LNCAP (cell line): ENCODE measurements around the gene NR6A1.

Experiments used
- TF ChIP-seq, protein P1 (sequence below): fragments of 450-650 bp; IDR thresholded peaks from 2 replicates; pipeline ENCODE4 v1.5.1; 2017; ENCODE audit warnings: mild to moderate bottlenecking

The NR6A1 gene

DNA sequence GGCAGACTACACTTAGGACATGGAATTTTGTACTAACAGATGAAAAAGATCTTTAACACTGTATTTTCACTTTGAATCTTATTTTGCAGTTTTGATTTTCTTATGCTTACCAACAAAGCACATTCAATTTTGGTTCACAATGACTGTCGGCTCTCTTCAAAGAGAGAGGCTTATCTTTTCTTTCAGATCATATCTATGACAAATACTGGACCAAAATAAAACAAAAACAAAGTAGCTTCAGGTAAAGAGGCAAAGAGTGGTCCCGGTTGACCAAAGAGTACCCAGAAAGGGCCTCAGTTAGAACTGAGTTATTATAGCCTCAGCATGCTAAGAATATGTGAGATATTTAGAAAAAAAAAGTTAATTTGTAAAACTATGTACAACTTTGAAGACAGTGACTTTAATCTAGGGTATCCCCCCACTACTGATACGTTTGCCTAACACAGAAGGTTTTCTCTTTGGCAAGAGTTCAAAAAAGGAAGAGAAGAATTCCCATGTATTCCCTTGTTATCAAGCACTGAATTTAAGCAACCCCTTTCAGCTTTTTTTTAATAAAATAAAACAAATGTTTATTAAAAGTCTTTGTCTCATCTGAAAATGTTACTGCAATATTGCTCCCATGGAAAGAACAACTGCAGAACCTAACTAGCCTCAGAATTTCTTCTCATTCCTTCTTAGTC lies 50.5 kb downstream of the NR6A1 start:
- TF ChIP-seq, protein P1, sequence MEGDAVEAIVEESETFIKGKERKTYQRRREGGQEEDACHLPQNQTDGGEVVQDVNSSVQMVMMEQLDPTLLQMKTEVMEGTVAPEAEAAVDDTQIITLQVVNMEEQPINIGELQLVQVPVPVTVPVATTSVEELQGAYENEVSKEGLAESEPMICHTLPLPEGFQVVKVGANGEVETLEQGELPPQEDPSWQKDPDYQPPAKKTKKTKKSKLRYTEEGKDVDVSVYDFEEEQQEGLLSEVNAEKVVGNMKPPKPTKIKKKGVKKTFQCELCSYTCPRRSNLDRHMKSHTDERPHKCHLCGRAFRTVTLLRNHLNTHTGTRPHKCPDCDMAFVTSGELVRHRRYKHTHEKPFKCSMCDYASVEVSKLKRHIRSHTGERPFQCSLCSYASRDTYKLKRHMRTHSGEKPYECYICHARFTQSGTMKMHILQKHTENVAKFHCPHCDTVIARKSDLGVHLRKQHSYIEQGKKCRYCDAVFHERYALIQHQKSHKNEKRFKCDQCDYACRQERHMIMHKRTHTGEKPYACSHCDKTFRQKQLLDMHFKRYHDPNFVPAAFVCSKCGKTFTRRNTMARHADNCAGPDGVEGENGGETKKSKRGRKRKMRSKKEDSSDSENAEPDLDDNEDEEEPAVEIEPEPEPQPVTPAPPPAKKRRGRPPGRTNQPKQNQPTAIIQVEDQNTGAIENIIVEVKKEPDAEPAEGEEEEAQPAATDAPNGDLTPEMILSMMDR = no peak

DNA sequence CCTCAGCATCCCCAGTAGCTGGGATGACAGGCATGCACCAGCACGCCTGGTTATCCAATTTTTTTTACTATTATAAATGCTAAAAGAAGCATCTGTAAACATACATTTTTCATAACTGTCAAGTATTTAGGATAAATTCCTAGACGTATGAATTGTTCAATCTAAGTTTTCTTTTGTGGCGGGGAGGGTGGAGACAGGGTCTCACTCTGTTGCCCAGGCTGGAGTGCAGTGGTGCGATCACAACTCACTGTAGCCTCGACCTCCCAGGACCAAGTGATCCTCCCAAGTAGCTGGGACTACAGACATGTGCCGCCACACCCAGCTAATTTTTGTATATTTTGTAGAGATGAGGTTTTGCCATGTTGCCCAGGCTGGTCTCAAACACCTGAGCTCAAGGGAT lies 52.2 kb downstream of the NR6A1 start:
- TF ChIP-seq, protein P1 = no peak

DNA sequence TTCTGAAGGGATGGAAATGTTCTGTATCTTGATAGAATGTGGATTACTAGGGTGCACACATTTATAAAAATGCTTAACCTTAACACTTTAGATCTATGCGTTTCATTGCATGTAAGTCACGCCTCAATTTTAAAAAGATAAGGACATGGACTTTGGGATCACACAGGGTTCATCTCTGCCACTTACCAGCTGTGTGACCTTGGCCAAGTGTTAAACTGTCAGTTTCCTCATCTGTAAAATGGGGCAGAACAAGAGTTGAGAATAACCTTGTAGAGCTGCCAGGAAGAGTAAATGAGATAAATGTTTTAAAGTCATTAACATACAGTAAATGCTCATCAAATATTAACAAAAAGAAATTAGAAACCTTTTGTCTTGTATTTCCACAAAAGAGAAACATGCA lies 53.5 kb downstream of the NR6A1 start:
- TF ChIP-seq, protein P1 = no peak

DNA sequence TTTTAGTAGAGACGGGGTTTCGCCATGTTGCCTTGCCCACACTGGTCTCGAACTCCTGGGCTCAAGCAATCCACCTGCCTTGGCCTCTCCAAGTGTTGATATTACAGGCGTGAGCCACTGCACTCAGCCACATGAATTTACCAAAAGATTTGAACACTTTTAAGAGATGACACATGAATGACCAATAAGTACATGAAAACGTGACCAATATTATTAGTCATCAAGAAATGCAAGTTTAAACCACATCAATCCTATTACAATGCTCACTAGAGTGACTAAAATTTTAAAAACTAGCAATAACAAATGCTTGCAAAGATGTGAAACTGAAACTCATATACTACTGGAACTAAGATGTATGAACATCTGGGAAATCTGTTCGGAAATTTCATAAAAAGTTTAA lies 54.3 kb downstream of the NR6A1 start:
- TF ChIP-seq, protein P1 = no peak

DNA sequence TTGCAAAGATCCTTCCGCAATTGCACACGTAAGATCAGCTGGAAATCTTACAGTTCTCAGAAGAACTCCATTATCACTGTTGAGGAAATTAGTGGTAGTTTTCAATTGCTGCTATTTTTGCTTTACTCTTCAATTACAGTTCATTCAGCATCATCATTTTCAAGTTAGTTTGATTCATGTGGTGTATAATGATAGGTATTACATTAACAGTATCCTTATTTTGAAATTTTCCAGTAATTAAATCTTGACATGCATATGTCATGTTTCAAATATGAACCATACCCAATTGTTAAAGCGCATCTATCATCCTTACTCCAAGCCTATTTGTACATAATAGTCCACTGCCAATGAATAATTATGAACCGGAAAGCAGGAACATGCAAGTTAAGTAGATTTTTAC lies 60.3 kb downstream of the NR6A1 start:
- TF ChIP-seq, protein P1 = no peak

DNA sequence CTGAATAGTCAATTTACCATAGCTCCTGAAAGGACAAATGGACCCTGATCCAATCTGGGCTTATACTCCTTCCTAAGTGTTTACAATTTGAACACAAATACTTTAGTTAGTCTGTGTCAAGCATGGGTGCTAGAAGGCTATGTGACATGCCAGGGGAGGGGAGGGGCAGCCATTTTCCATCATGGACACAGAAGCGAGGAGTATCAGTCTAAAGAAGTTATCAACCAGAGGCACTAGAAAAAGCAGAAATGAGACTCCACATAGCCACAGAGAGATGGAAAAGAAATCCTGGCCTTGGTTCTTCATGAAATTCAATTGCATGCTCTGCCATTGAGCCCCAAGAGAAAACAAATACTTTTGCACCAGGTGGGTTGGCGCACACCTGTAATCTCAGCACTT lies 61.8 kb downstream of the NR6A1 start:
- TF ChIP-seq, protein P1 = no peak

DNA sequence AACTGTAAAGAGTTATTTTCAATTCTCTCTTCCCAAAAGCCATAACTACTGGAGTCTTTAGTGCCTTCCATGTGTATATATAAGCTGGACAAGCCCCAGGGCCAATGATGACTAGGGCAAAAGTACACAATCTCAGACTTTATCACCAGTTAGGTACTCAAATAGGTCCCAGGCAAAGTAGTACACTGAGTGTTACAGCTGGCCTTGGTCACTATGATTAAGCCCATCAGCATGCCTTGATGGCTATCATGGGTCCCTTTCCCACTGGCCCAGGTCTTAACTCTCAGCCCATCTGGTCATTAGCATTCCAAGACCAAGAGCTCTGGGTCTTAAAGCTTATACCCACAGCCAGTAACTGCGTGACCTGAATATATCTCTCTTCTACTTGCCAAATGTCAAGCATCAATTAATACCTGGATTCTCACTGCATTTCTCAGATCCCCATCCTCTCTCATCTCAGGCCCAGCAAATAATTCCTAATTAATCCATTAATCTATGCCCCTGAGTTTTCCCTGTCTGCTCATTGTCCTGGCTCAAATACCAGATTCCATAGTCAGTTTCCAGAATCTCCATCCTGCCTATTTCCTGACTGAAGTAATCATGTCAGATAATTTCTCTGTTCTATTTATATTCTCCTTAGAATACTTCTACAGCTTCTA lies 62.3 kb downstream of the NR6A1 start:
- TF ChIP-seq, protein P1 = no peak

DNA sequence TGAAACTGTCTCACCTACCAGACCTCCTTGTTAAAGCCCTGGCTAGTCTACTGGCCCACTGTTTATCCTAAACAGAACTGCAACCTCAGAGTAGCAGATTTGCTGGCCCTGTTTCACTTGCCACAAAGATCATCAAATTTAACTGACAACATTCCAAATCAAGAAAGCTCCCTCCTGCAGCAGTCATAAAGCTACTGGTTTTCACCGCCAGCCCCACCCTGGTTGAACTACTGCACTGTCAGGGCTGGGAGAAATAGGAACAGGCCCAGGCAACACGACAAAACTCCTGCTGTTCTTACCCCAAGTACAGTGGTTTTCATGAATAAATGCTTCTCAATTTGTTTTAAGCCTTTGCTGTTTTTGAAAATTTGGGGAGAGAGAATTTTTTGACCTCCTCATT lies 63.0 kb downstream of the NR6A1 start:
- TF ChIP-seq, protein P1 = no peak
